Right forelimb (tissue), 1 donor: ENCODE results near the gene ZNF724.
"Not testable (repeated sequence)": the region's sequence is repeated elsewhere in the genome, so short reads cannot be mapped to it uniquely, and the experiment has no call there.

Experiments
- DNase-seq: peaks from one replicate; pipeline ENCODE4 v3.0.0-alpha.2; 2018

ZNF724 gene

DNA sequence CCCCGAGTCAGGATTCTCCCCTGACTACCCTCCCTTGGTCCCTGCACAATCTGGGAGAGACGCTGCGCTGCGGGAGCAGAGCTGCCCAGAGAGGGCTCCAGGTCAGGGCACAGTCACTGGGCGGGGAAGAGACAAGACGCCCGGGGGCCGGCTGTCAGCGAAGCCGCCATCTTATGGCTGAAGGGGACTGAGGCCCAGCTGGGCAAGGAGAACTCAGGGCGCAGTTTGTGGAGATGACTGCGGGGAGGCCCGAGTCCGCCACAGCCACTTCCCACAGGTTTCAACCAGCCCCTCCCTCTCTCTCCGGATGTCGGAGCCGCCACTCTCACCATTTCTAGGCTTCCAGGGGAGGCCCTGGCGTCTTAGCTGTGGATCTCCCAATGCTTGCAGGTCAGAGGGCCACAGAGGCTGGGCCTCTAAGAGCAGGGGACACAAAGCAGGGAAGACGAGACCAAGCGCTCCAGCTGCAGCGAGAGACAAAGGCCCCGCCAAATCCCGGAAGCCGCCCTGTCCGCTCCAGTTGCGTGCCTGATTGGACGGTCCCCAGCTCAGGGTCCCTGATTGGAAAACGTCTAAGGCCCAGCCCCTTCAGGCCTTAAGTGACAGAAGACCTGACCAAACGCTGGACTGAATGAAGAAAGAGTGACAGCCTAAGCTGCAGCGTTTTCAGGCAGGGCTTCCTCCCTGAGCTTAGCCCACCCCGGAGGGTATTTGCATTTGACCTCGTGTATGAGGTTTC is at the start of gene ZNF724:
Gene ZNF724, minus strand, starts transcription at position 484 of the 739 bp plus-strand sequence. Its CDS starts 152 bp downstream, at position 332.
- peak; percentile 96 for DNase-seq

DNA sequence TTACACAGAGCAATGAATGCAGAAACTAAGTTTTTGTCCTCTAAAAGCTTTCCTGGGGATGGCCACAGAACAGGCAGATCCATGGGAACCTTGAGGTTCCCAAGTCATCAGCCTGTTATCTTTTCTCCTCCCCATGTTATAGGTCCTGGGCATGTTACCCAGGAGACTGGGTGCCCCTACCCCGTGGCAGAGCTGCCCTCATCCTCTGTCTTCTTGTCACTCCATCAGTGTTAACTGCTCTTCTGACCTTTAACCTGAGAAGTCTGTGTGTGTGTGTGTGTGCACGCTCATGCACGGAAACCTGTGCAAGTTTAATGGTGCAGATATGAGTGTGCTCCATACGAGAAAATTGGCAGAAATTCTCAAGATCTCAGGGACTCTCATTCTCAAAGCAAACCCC is 43.9 kb upstream of the ZNF724 start:
- no peak for DNase-seq

DNA sequence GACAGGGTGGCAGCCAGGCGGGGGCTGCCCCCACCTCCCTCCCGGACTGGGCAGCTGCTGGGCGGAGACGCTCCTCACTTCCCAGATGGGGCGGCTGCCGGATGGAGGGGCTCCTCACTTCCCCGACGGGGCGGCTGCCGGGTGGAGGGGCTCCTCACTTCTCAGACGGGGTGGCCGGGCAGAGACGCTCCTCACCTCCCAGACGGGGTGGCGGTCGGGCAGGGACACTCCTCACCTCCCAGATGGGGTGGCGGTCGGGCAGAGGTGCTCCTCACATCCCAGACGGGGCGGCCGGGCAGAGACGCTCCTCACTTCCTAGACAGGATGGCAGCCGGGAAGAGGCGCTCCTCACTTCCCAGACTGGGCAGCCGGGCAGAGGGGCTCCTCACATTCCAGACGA is 39.8 kb upstream of the ZNF724 start:
- DNase-seq, result not testable (repeated sequence)

GRCh38 chr19:23287620-23288019 is 37.4 kb upstream of the ZNF724 start:
- no peak for DNase-seq

GRCh38 chr19:23286477-23286876 is 36.3 kb upstream of the ZNF724 start:
- DNase-seq, result no peak

- no peak for DNase-seq
These were observed 35.8 kb upstream of the ZNF724 start for GRCh38 chr19:23285948-23286347.

DNA sequence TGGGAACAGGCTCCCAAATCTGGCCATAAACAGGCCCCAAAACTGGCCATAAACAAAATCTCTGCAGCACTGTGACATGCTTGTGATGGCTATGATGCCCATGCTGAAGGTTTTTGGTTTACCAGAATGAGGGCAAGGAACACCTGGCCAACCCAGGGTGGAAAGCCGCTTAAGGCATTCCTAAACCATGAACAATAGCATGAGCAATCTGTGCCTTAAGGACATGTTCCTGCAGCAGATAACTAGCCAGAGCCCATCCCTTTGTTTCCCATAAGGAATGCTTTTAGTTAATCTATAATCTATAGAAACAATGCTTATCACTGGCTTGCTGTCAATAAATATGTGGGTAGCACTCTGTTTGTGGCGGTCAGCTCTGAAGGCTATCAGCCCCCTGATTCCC is 35.1 kb upstream of the ZNF724 start:
- DNase-seq, result not testable (repeated sequence)

- no peak for DNase-seq
These were observed 33.7 kb upstream of the ZNF724 start for GRCh38 chr19:23283925-23284324.

- no peak for DNase-seq
These were observed 31.6 kb upstream of the ZNF724 start for GRCh38 chr19:23281663-23282276.

- not testable (repeated sequence) for DNase-seq
These were observed 27.9 kb upstream of the ZNF724 start for GRCh38 chr19:23278118-23278517.

DNA sequence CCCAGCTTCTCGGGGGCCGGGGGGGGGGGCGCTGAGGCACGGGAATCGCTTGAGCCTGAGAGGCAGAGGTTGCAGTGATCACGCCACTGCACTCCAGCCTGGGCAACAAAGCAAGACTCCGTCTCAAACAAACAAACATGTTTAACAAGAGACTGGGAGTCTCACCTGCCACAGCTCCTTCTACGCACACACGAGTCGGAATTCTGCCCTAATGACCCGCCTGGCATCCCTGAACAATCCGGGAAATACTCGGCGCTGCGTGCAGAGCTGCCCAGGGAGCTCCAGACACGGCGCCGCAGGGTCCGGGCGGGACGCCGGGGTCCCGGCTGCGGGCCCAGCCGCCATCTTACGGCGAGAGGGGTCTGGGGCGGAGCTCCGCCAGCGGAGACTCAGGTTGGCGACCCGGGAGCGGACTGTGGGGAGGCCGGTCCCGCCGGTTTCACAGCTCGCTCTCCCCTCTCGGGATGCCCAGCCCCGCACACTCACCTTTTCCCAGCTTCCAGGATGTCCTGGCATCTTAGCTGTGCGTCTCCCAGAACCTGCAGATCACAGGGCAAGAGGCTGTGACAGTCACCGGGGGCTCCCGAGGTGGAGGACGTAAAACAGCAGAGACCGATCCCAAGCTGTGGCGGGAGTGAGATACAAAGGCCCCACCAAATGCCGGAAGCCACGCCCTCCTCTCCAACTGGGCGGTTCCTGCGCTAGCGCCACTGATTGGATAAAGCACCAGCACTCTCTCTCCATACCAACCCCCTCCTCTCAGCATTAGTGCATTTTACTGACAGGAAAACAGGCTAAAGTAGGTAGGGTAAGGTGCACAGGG is 23.6 kb upstream of the ZNF724 start:
- DNase-seq, result peak; percentile 91

DNA sequence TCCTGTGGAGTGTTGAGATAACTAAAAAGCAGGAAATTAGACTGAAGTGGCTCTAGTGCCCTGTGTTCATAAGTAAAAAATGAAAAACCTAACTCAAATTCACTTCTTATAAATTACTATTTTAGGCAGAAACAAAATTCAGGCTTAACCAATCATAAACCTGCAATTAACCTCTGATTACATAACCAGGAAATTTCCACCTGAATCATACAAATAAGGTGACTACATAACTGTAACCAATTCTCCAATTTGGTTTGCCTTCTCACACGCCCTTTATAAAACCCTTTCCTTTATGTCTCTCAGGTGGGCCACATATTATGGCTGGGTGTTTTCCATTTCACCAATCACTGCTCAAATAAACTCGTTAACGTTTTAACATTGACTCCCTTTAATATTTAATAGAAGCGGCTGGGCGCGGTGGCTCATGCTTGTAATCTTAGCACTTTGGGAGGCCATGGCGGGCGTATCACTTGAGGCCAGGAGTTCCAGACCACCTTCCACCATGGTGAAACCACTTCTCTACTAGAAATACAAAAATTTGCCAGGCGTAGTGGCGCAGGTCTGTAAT is 22.9 kb upstream of the ZNF724 start:
- no peak for DNase-seq

GRCh38 chr19:23263870-23264590 is 13.8 kb upstream of the ZNF724 start:
- DNase-seq, result no peak

DNA sequence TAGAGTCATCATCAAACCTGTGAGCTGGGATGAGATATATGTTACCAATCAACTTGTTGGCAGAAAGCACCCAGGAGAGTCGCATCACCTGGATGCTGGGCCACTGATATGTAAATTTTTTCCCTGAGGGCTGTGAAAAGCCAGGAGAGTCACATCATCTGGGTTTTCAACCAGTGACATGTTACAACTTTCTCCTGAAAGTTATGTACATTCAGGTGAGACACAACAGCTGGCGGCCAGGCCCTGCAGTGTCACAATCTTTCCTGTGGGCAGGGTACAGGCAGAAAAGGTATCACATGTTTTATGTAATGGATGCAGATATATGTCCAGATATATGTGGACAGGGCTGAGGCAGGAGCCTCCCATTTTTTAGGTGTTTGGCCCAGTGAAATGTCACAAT is 13.2 kb upstream of the ZNF724 start:
- no peak for DNase-seq

DNA sequence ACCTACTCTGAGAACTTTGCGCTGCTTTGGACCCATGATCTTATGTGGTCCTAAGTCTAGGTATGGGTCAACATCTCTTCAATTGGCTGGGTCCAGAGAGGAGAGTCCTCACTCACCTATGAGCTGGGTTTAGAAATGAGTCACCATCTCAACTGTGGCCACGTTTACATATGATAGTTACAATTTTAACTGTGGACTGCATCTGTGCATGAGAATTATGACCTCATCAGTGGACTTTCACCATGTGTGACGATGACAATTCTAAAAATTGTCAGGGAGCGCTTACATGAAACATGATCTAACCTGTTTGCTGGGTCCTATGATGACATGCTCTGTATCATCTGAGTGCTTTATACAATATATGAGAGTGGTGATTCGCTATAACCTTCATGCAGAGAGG is 12.7 kb upstream of the ZNF724 start:
- DNase-seq, result no peak

- no peak for DNase-seq
These were observed 11.4 kb upstream of the ZNF724 start for GRCh38 chr19:23261496-23262020.

DNA sequence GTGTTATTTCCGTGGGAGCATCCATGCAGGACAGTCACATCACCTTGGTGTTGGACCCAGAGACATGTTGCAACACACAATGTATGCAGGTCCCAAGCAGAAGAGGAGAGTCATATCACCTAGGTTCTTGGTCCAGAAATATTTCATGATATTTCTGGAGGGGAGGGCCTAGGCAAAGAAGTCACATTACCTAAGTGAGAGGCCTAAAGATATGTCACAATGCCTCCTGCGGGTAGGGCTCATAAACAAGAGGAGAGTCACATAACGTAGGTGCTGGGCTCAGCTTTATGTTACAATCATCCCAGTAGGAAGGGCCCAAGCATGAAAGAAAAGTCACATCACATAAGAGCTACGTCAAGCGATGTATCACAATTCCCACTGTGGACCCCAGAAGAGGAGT is 10.8 kb upstream of the ZNF724 start:
- DNase-seq, result no peak

DNA sequence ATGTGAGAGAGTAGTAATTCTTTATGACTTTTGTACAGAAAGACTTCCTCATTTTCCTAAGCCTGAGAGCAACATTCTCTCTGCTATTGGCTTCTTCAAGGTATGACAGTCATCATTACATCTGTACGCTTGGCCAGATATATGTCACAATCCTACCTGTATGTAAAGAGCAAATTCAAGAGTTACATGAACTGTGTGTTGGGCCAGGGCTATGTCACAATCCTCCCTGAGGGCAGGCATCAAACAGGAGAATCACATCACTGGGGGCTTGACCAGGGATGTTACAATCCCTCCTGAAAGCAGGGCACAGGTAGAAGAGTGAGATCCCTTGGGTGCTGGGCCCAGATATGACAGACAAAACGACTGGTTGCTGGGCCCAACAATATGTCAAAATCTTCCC is 9.8 kb upstream of the ZNF724 start:
- no peak for DNase-seq

DNA sequence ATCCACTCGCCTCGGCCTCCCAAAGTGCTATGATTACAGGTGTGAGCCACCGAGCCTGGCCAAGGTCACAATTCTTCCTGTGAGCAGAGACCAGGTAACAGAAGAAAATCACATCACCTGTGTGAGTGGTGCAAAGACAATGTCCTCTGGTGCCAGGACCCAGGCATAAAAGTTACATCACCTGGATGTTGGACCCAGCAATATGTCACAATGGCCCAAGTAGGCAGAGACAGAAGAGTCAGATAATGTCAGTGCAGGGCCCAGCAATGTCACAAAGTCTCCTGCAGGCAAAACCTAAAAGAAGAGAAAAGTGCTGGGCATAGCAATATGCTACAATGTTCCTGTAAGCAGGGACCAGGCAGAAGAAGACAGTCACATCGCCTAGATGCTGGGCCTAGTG is 5.5 kb upstream of the ZNF724 start:
- DNase-seq, result no peak

DNA sequence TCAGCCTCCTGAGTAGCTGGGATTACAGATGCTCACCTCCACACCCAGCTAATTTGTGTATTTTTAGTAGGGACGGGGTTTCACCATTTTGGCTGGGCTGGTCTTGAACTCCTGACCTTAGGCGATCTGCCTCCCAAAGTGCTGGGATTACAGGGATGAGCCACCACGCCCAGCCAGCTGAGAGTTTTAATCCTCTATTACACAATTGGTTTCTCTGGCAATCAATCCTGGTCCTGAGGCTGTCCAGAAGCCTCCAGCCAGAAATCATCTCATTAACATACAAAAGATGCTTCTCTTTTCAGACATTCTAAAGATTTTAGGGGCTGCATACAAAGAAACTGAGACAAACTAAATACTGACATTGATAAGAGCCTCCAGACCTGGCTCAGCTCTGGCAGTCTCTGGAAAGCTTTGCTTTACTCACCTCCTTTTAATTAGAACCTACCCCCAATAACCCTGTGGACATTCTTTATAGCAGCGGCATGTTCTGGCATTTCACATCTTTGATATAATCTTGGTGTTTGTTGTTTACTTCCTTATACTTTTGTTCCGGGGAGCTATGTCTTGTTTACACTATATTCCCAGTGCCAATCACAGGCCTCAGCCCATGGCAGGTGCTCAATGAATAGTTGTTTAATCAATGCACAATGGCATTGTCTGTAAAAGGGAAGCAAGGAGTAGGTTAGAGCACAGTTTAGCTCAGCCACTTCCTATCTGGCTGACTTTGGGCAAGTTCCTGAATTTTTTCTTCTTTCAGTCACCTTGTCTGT is 4.1 kb upstream of the ZNF724 start:
- no peak for DNase-seq

GRCh38 chr19:23253256-23253655 is 3.1 kb upstream of the ZNF724 start:
- not testable (repeated sequence) for DNase-seq

GRCh38 chr19:23241419-23241818 is 8.8 kb downstream of the ZNF724 start:
- DNase-seq, result no peak
